Measurements from ENCODE around the gene ABCB9. TPM values are rescaled to one million over a fixed set of nuclear protein-coding genes. Genes with fewer than 3 reads are reported as not detected.

Gene ABCB9
- total RNA-seq, 1 experiment from 2014 or later = 4.6 TPM

DNA sequence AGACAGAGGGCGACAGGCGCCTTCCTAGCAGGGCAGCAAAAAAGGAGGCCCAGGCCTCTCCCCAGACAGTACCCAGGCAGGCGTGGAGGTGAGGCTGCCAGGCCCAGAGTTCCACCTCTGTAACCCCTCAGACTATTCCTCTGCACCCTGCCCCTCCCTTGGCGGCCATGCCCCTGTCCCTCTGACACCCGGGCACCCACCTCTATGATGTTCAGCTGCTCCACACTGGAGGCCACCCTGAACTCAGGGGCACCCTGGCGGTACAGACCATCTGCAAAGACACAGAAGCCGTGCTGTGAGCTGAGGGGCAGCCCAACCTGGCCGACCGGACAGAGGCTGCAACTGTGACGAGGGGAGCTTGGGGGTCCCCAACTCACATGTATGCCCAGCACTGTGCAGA, 34.3 kb upstream of the ABCB9 start:
- H2BK120ac ChIP-seq (ENCODE audit: low read depth, low read length, poor library complexity, severe bottlenecking) = no peak overlapping the region
- no peak for DNase-seq
- no peak overlapping the region for H4K91ac ChIP-seq (ENCODE audit: insufficient read length, low read depth, low read length)
- no peak overlapping the region for H3K27ac ChIP-seq (ENCODE audit: insufficient read length, low read depth, low read length)
- no peak overlapping the region for H2BK20ac ChIP-seq (ENCODE audit: low read depth, low read length, poor library complexity, severe bottlenecking)
- no peak overlapping the region for H3K23ac ChIP-seq (ENCODE audit: insufficient read length, low read depth, low read length)
- no peaks in the 10 kb centered on the region for H3K36me3 Mint-ChIP-seq (ENCODE audit: insufficient read depth in 1 of 3, low read depth in 3 of 3)
- TF ChIP-seq, protein P1, sequence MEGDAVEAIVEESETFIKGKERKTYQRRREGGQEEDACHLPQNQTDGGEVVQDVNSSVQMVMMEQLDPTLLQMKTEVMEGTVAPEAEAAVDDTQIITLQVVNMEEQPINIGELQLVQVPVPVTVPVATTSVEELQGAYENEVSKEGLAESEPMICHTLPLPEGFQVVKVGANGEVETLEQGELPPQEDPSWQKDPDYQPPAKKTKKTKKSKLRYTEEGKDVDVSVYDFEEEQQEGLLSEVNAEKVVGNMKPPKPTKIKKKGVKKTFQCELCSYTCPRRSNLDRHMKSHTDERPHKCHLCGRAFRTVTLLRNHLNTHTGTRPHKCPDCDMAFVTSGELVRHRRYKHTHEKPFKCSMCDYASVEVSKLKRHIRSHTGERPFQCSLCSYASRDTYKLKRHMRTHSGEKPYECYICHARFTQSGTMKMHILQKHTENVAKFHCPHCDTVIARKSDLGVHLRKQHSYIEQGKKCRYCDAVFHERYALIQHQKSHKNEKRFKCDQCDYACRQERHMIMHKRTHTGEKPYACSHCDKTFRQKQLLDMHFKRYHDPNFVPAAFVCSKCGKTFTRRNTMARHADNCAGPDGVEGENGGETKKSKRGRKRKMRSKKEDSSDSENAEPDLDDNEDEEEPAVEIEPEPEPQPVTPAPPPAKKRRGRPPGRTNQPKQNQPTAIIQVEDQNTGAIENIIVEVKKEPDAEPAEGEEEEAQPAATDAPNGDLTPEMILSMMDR (conservative IDR thresholded peaks at IDR 0.05) = no peak
- no peak overlapping the region for H2BK5ac ChIP-seq (ENCODE audit: insufficient read length, low read length)
- no peak overlapping the region for H3K4me2 ChIP-seq (ENCODE audit: insufficient read depth, insufficient read length, low read length)
- no peaks in the 10 kb centered on the region for H3K4me1 ChIP-seq (ENCODE audit: insufficient read depth, low read length)
- H3K79me2 ChIP-seq (ENCODE audit: insufficient read depth, low read length) = no peaks in the 10 kb centered on the region
- H3K27me3 ChIP-seq (ENCODE audit: insufficient read depth, low read length) = no peaks in the 10 kb centered on the region
- WGBS (ENCODE audit: extremely low coverage, insufficient read length, low lambda C conversion rate) = no CpG with 5 or more reads among the region's 10 CpGs
- peak overlapping the region in 1 of 3 experiments; percentile 40; a peak in 2 of 7 replicates for H3K27ac Mint-ChIP-seq
- H3K9me3 ChIP-seq (ENCODE audit: control insufficient read depth, low read depth, low read length) = no peaks in the 10 kb centered on the region
- H3K18ac ChIP-seq (ENCODE audit: insufficient read length, low read depth, low read length) = no peak overlapping the region
- no peak overlapping the region for H3T11ph ChIP-seq (ENCODE audit: low read length)
- no peak overlapping the region for H3K4me3 Mint-ChIP-seq
- H4K5ac ChIP-seq (ENCODE audit: insufficient read length, low read depth, low read length) = no peak overlapping the region
- no peaks in the 10 kb centered on the region for H3K79me1 ChIP-seq (ENCODE audit: insufficient read depth, low read depth, low read length, poor library complexity, severe bottlenecking)
- no peak overlapping the region for H3K56ac ChIP-seq (ENCODE audit: insufficient read length, low read depth, low read length)
- no peaks in the 10 kb centered on the region; the same call in 1 of the 2 replicates for H3K27me3 Mint-ChIP-seq (ENCODE audit: low read depth)
- H2AK5ac ChIP-seq (ENCODE audit: insufficient read length, low read length) = no peak overlapping the region
- H4K20me1 ChIP-seq (ENCODE audit: control insufficient read depth, insufficient read depth, insufficient read length) = no peaks in the 10 kb centered on the region
- H3K4me1 Mint-ChIP-seq = no peaks in the 10 kb centered on the region
- no peak overlapping the region for H3K9ac ChIP-seq (ENCODE audit: extremely low read depth, insufficient read length, low read length)
- H3K4ac ChIP-seq (ENCODE audit: low read depth, low read length) = no peak overlapping the region
- H2BK15ac ChIP-seq (ENCODE audit: low read depth, low read length) = no peak overlapping the region
- no peaks in the 10 kb centered on the region for H3K23me2 ChIP-seq (ENCODE audit: insufficient read length, low read depth, low read length, poor library complexity, severe bottlenecking)
- no peak overlapping the region for H3K14ac ChIP-seq (ENCODE audit: insufficient read depth, low read length)
- no peaks in the 10 kb centered on the region for H3K9me3 Mint-ChIP-seq
- no peak overlapping the region for H2BK12ac ChIP-seq (ENCODE audit: insufficient read length, low read depth, low read length)
- H2AFZ ChIP-seq (ENCODE audit: low read length) = no peak overlapping the region
- H4K8ac ChIP-seq (replicated peaks; ENCODE audit: insufficient read length, low read depth, low read length) = no peak overlapping the region
